OCI-LY7 (cell line): ENCODE measurements around the gene TOR3A. TPM values are rescaled to one million over a fixed set of nuclear protein-coding genes. Genes with fewer than 3 reads are reported as not detected.
A peak's percentile ranks its signal among the peaks of the same experiment; 100 is the strongest.

Experiments
- BruUV-seq: library from RNA; stranded (reverse); fragments of 400-500 nt; replicated peaks from 2 replicates; lab custom pipeline; 2021; lab: Mats Ljungman, UMichigan
- CTCF ChIA-PET: fragments of 300-600 bp; sonication (Branson Sonifier 250); formaldehyde crosslinking; loops from one replicate; lab custom pipeline; 2022; ENCODE audit warnings: antibody characterized with exemption; ENCODE audit not compliant: unreplicated experiment; lab: Charles Lee
- POLR2A ChIA-PET: fragments of 300-600 bp; sonication (Branson Sonifier 250); formaldehyde crosslinking; loops from one replicate; lab custom pipeline; 2022; ENCODE audit warnings: antibody characterized with exemption; lab: Charles Lee
- DNase-seq: peaks from one replicate; pipeline ENCODE4 v3.0.0-alpha.2; 2015; ENCODE audit warnings: low spot score
- H2AFZ ChIP-seq: fragments of 200-600 bp; sonication (generic), shearing (Covaris generic); 2 replicates; pipeline ENCODE4 v1.6.1; 2014; ENCODE audit warnings: mild to moderate bottlenecking, antibody characterized with exemption, low read length, moderate library complexity
- H3K27ac ChIP-seq: fragments of 200-600 bp; sonication (generic); 2 replicates; pipeline ENCODE4 v1.5.1; 2014; ENCODE audit warnings: mixed run types, low read depth, mild to moderate bottlenecking, moderate library complexity, low read length, inconsistent platforms; ENCODE audit not compliant: poor library complexity, severe bottlenecking
- H3K36me3 ChIP-seq: fragments of 200-600 bp; sonication (generic); 2 replicates; pipeline ENCODE4 v1.6.1; 2014; ENCODE audit warnings: mild to moderate bottlenecking, antibody characterized with exemption, low read length, moderate library complexity, mixed read lengths; ENCODE audit not compliant: insufficient read depth
- H3K4me1 ChIP-seq: fragments of 200-600 bp; sonication (generic); 2 replicates; pipeline ENCODE4 v1.5.1; 2014; ENCODE audit warnings: mild to moderate bottlenecking, low read length; ENCODE audit not compliant: insufficient read depth, poor library complexity, severe bottlenecking
- H3K4me2 ChIP-seq: fragments of 200-600 bp; sonication (generic); 2 replicates; pipeline ENCODE4 v1.6.1; 2014; ENCODE audit warnings: mild to moderate bottlenecking, low read length
- H3K4me3 ChIP-seq: fragments of 200-600 bp; sonication (generic); 2 replicates; pipeline ENCODE4 v1.5.1; 2014; ENCODE audit warnings: mild to moderate bottlenecking, low read depth, low read length; ENCODE audit not compliant: poor library complexity, severe bottlenecking
- H3K79me2 ChIP-seq: fragments of 200-600 bp; sonication (generic); 2 replicates; pipeline ENCODE4 v1.6.1; 2016; ENCODE audit warnings: low read depth, mild to moderate bottlenecking, low read length, moderate library complexity, mixed read lengths; ENCODE audit not compliant: insufficient read depth
- H3K9me2 ChIP-seq: fragments of 200-600 bp; sonication (generic); 2 replicates; pipeline ENCODE4 v1.6.1; 2016; ENCODE audit warnings: mild to moderate bottlenecking, low read length, mixed read lengths; ENCODE audit not compliant: insufficient read depth
- H3K9me3 ChIP-seq: fragments of 200-600 bp; sonication (generic); 2 replicates; pipeline ENCODE4 v1.6.1; 2014; ENCODE audit warnings: mild to moderate bottlenecking, mixed run types, low read length, mixed read lengths
- H4K20me1 ChIP-seq: fragments of 200-600 bp; sonication (generic); 2 replicates; pipeline ENCODE4 v1.6.1; 2014; ENCODE audit warnings: mild to moderate bottlenecking, antibody characterized with exemption, low read length, moderate library complexity, mixed read lengths; ENCODE audit not compliant: insufficient read depth
- EZH2phosphoT487 ChIP-seq: fragments of 200-600 bp; sonication (generic); IDR thresholded peaks from 2 replicates; pipeline ENCODE4 v1.6.1; 2018; ENCODE audit warnings: low read depth, borderline replicate concordance, mild to moderate bottlenecking, mixed run types, antibody characterized with exemption, low read length, moderate library complexity, mixed read lengths
- intact Hi-C: fragments of 100-400 bp; cut with micrococcal nuclease; formaldehyde crosslinking; loops from one replicate; pipeline ENCODE4 v1.10.0; 2022; ENCODE audit not compliant: unreplicated experiment
- total RNA-seq, 2 experiments: library from RNA; depleted of rRNA in 1 of 2; stranded (reverse); fragments of >200 nt in 1 of 2; shearing (Covaris generic) in 1 of 2; gene quantifications; 2 replicates each; pipeline ENCODE4 v1.2.3, GENCODE V29; 2014 to 2022
- TF ChIP-seq, protein P1 (sequence below): fragments of 200-600 bp; sonication (generic); conservative IDR thresholded peaks from 2 replicates; pipeline ENCODE4 v1.5.1; 2014; ENCODE audit warnings: mild to moderate bottlenecking, antibody characterized with exemption, low read length, moderate library complexity, mixed read lengths

TOR3A gene
- total RNA-seq, 2 experiments from 2014 or later: 49.0 to 66.7 TPM

DNA sequence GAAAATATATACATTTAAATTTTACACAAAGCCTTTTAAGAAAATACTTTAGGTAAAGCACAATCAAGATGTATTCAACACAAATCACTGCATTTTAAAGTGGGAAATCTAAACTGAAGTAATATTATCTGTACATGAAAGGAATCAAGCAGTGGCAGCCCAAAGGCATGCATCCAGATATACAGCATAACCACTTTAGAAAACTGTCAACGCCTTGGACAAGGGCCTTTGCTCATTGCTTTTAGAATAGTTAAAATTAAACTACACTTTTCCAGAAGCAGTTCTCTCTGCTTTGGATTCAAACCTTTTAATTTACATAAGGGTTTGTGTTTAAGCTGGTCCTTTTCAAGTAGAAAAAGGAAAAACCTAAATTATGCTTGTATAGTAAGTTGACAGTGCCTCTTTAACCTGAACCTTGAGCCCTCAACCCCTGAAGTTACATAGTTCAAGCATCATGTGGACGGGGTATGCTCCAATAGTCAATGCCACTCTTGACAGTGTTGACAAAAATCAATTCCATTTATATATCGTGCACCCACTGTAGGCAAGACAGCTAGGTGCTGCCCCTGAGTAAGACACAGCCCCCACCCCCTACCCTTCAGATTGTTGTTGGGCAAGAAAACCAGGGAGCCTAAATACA is 22.9 kb downstream of the TOR3A start:
- ChIA-PET CTCF (no interaction called here), POLR2A (interaction anchor here (1.2 kb wide), 1 partner anchor 184 kb away, joined by 3 read pairs; no protein-coding TSS in a partner anchor)
- H3K4me3 ChIP-seq: no peak overlapping the region
- no peaks in the 10 kb centered on the region for H4K20me1 ChIP-seq
- TF ChIP-seq, protein P1, sequence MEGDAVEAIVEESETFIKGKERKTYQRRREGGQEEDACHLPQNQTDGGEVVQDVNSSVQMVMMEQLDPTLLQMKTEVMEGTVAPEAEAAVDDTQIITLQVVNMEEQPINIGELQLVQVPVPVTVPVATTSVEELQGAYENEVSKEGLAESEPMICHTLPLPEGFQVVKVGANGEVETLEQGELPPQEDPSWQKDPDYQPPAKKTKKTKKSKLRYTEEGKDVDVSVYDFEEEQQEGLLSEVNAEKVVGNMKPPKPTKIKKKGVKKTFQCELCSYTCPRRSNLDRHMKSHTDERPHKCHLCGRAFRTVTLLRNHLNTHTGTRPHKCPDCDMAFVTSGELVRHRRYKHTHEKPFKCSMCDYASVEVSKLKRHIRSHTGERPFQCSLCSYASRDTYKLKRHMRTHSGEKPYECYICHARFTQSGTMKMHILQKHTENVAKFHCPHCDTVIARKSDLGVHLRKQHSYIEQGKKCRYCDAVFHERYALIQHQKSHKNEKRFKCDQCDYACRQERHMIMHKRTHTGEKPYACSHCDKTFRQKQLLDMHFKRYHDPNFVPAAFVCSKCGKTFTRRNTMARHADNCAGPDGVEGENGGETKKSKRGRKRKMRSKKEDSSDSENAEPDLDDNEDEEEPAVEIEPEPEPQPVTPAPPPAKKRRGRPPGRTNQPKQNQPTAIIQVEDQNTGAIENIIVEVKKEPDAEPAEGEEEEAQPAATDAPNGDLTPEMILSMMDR: no peak
- TF ChIP-seq EZH2phosphoT487: no peak
- H3K9me2 ChIP-seq: no peaks in the 10 kb centered on the region
- H3K79me2 ChIP-seq: no peaks in the 10 kb centered on the region
- DNase-seq: no peak
- no TSS peak for BruUV-seq
- no peaks in the 10 kb centered on the region for H3K4me1 ChIP-seq
- intact Hi-C loops: no loop called here
- H3K9me3 ChIP-seq: no peaks in the 10 kb centered on the region
- H3K27ac ChIP-seq: no peak overlapping the region
- no peak overlapping the region for H3K4me2 ChIP-seq
- H3K36me3 ChIP-seq: peaks cover 31% of the 10 kb centered on the region; the same call in 1 of the 2 replicates
- no peak overlapping the region for H2AFZ ChIP-seq

DNA sequence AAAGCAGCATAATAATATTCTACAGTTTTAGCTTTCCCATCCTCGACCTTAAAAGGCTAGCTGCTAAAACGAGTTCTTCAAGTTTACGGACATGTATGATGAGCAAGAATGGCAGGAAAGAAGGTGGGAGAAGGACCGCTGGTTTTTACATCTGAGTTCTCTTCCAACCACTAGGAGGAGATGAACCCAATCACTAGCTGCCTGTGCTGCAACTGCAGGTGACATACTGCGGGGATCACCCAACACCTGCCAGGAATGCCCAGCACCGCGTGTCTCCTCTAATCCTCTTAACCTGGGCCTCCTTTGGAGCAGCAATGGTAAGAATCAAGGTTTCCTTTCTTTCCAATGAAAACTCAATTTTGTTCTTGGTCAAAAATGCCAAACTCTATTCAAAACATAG is 23.5 kb downstream of the TOR3A start:
- ChIA-PET CTCF (interaction anchor here (1.6 kb wide), 1 partner anchor 18 kb away, joined by 3 read pairs; no protein-coding TSS in a partner anchor), POLR2A (interaction anchor here (0.9 to 1.2 kb wide), 3 partner anchors 15 to 323 kb away, joined by 3 to 5 read pairs (median 5); no protein-coding TSS in a partner anchor)
- TF ChIP-seq, protein P1: peak; percentile 73
- no peak for TF ChIP-seq EZH2phosphoT487
- no peaks in the 10 kb centered on the region for H4K20me1 ChIP-seq
- no peak overlapping the region for H3K4me3 ChIP-seq
- no peak overlapping the region for H3K27ac ChIP-seq
- H3K36me3 ChIP-seq: peaks cover 38% of the 10 kb centered on the region; the same call in 1 of the 2 replicates
- no peaks in the 10 kb centered on the region for H3K4me1 ChIP-seq
- no peak overlapping the region for H2AFZ ChIP-seq
- no peaks in the 10 kb centered on the region for H3K9me3 ChIP-seq
- H3K79me2 ChIP-seq: no peaks in the 10 kb centered on the region
- intact Hi-C loops: no loop called here
- H3K4me2 ChIP-seq: no peak overlapping the region
- BruUV-seq: no TSS peak
- DNase-seq: peak; percentile 40
- no peaks in the 10 kb centered on the region for H3K9me2 ChIP-seq
